Kidney (tissue), 14 donors: ENCODE results near the gene PJVK. TPM values are rescaled to one million over a fixed set of nuclear protein-coding genes. Genes with fewer than 3 reads are reported as not detected.

Source experiments
- DNase-seq, 5 donors: peaks; one replicate each; pipeline ENCODE4 v3.0.0-alpha.2; 2013 to 2020
- FAIRE-seq: peaks from 2 replicates; lab custom pipeline; 2012; peaks lifted over from hg19 to GRCh38; lab: Jason Lieb, UNC
- H3K27ac ChIP-seq, 2 donors: one replicate each; pipeline ENCODE4 v1.7.0; 2013; ENCODE audit warnings: low read depth in 2 of 2, low read length in 2 of 2, inconsistent platforms in 1 of 2
- H3K27me3 ChIP-seq: one replicate; pipeline ENCODE4 v1.7.1; 2013; ENCODE audit warnings: low read length, inconsistent platforms; ENCODE audit not compliant: control insufficient read depth, insufficient read depth
- H3K36me3 ChIP-seq, 3 donors: one replicate each; pipeline versions ENCODE4 v1.7.0 to v1.7.1; 2013; ENCODE audit warnings: low read length in 3 of 3, control low read depth in 1 of 3, inconsistent platforms in 1 of 3; ENCODE audit not compliant: insufficient read depth in 3 of 3, control insufficient read depth in 2 of 3
- H3K4me1 ChIP-seq, 3 donors: one replicate each; pipeline versions ENCODE4 v1.7.0 to v1.7.1; 2013; ENCODE audit warnings: low read length in 3 of 3, inconsistent platforms in 1 of 3, low read depth in 1 of 3; ENCODE audit not compliant: control insufficient read depth in 2 of 3, insufficient read depth in 2 of 3
- H3K4me3 ChIP-seq, 3 donors: one replicate each; pipeline versions ENCODE4 v1.7.0 to v1.8.1; 2013; ENCODE audit warnings: low read length in 3 of 3, control low read depth in 1 of 3, inconsistent platforms in 1 of 3
- H3K9ac ChIP-seq, 3 donors: one replicate each; pipeline versions ENCODE4 v1.7.0 to v1.7.1; 2013; ENCODE audit warnings: low read length in 3 of 3, control low read depth in 1 of 3, inconsistent platforms in 1 of 3
- H3K9me3 ChIP-seq, 3 donors: one replicate each; pipeline versions ENCODE4 v1.7.0 to v1.7.1; 2013; ENCODE audit warnings: low read length in 3 of 3, control low read depth in 1 of 3, inconsistent platforms in 1 of 3; ENCODE audit not compliant: control insufficient read depth in 2 of 3, insufficient read depth in 1 of 3
- intact Hi-C: fragments of 100-400 bp; cut with DNase I; formaldehyde crosslinking; loops from one replicate; pipeline ENCODE4 v1.11.1; 2022
- polyA plus RNA-seq: library from polyadenylated mRNA; stranded (reverse); fragments of 350-450 nt; fragmentation: Illumina TruSeq; extraction: RNeasy Lipid Tissue Mini Kit (QIAGEN cat#74804); gene quantifications from one replicate; pipeline ENCODE4 v1.2.3, GENCODE V29; 2014; ENCODE audit warnings: low read depth, low replicate concordance; ENCODE audit not compliant: insufficient read depth
- total RNA-seq: library from RNA; stranded (reverse); fragmentation: NEBNext Ultra II Directional; extraction: Animal tissue kit (Norgen Biotek cat#: 25700); gene quantifications from one replicate; pipeline ENCODE4 v1.2.1, GENCODE V29; 2021
- TF ChIP-seq, protein P1 (sequence below): IDR thresholded peaks from 3 replicates; pipeline ENCODE4 v1.5.1; 2012; ENCODE audit warnings: mild to moderate bottlenecking, moderate library complexity, borderline replicate concordance; ENCODE audit not compliant: insufficient read depth; ENCODE audit errors: extremely low read depth
- donor health status: control.
- donor health status: control.
- donor health status: control.
- donor health status: control.
- donor health status: control.
- donor health status: DM: yes; HTN: yes; CAD: no.
- donor health status: Normal renal cell carcinoma (clear cell type).

The PJVK gene
- total and polyA plus RNA-seq, 2 donors from 2014 or later = 4.3 to 6.2 TPM

DNA sequence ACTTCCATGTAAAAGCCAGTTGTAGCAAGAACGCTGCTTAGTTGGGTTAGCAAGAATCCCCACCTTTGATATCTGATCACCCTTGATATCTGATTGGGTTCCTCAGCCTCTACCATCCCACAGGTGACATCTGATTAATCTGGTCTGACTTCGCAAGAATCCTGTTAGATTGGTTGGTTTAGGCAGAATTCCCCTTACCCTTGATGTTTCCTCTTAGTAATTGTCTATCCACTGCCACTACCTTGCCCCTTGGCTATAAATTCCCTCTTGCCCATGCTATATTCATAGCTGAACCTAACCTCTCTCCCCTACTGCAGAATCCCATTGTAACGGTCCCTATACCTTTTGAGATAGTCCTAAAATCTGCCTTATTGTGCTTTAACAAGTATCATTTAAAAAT is 33.3 kb upstream of the PJVK start:
- Histone ChIP-seq H3K4me1 (peaks cover 0 to 5% (median 0%) of the 10 kb centered on the region in 3 donors), H3K36me3 (no peaks in the 10 kb centered on the region), H3K9ac (no peak overlapping the region), H3K9me3 (no peaks in the 10 kb centered on the region), H3K27ac (no peak overlapping the region), H3K27me3 (no peaks in the 10 kb centered on the region), H3K4me3 (no peak overlapping the region)
- intact Hi-C loops = no loop called here
- TF ChIP-seq, protein P1, sequence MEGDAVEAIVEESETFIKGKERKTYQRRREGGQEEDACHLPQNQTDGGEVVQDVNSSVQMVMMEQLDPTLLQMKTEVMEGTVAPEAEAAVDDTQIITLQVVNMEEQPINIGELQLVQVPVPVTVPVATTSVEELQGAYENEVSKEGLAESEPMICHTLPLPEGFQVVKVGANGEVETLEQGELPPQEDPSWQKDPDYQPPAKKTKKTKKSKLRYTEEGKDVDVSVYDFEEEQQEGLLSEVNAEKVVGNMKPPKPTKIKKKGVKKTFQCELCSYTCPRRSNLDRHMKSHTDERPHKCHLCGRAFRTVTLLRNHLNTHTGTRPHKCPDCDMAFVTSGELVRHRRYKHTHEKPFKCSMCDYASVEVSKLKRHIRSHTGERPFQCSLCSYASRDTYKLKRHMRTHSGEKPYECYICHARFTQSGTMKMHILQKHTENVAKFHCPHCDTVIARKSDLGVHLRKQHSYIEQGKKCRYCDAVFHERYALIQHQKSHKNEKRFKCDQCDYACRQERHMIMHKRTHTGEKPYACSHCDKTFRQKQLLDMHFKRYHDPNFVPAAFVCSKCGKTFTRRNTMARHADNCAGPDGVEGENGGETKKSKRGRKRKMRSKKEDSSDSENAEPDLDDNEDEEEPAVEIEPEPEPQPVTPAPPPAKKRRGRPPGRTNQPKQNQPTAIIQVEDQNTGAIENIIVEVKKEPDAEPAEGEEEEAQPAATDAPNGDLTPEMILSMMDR = no peak
- FAIRE-seq (no peak), DNase-seq (no peak)

DNA sequence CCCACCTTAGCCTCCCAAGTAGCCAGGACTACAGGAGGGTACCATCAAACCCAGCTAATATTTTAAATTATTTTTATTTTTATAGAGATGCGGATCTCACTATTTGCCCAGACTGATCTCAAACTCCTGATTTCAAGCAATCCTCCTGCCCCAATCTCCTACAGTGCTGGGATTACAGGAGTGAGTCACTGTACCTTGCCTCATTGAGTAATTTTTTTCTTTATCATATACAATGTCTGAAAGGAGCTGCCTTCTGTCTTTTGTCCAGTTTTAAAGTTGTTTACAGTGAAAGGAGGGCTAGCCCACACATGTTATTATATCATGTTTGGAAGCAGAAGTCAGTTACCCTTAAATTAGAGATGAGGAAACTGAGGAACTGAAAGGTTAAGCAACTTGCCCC is 32.8 kb upstream of the PJVK start:
- no peak overlapping the region for H3K4me3 ChIP-seq
- intact Hi-C loops = no loop called here
- no peak for DNase-seq

DNA sequence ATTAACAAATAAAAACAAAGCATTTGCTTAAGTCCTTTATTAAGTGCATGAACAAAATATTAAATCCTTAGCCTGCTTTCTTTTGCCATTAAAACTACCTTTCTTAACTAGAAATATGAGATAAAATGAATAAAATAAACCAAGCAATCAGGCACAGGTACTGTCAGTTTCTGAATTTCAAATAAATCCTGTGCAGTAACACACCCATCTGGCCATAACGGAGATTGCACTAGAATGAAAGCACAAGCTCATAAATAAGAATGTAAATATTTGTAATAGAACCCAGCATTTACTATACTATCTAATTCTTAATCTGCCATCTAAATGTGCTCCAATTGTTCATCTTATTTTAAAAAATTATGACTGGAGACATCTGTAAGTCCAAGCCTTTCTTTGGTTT is 32.1 kb upstream of the PJVK start:
- Histone ChIP-seq H3K36me3 (no peaks in the 10 kb centered on the region), H3K9me3 (no peaks in the 10 kb centered on the region), H3K4me1 (peaks cover 0 to 5% (median 0%) of the 10 kb centered on the region in 3 donors), H3K4me3 (no peak overlapping the region), H3K27me3 (no peaks in the 10 kb centered on the region), H3K9ac (no peak overlapping the region), H3K27ac (no peak overlapping the region)
- TF ChIP-seq, protein P1 = no peak
- DNase-seq (peak in 2 of 5 donors; percentile 14 to 24), FAIRE-seq (no peak)
- intact Hi-C loops = no loop called here

More for the DNA sequence above, 32.8 kb upstream of the PJVK start:
- Histone ChIP-seq H3K4me1 (peaks cover 0 to 5% (median 0%) of the 10 kb centered on the region in 3 donors), H3K9me3 (no peaks in the 10 kb centered on the region), H3K9ac (no peak overlapping the region), H3K36me3 (no peaks in the 10 kb centered on the region), H3K27me3 (no peaks in the 10 kb centered on the region), H3K27ac (no peak overlapping the region)
- TF ChIP-seq, protein P1 = no peak
- FAIRE-seq = no peak

DNA sequence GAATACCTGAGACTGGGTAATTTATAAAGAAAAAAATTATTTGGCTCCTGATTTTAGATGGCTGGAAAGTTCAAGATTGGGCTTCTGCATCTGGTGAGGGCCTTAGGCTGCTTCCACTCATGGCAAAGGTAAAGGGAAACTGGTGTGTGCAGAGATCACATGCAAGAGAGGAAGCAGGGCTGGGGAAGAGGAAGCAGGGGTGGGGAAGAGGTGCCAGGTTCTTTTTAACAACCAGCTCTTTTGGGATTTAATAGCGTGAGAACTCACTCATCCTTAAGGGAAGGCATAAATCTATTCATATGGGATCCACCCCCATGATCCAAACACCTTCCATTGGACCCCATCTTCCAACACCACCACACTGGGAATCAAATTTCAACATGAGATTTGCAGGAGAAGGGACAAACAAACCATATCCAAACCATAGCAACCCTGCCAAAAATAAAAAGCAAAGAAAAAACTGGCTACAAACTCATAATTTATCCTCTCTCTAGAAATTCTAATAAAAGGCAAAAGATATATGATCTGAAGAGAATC is 30.6 kb upstream of the PJVK start:
- H3K9ac ChIP-seq = no peak overlapping the region
- TF ChIP-seq, protein P1 = no peak
- H3K9me3 ChIP-seq = peaks cover 0 to 4% (median 0%) of the 10 kb centered on the region in 3 donors
- DNase-seq (peak in 2 of 5 donors; percentile 35 to 44), FAIRE-seq (no peak)
- intact Hi-C loops = no loop called here
- H3K4me3 ChIP-seq = no peak overlapping the region
- no peak overlapping the region for H3K27ac ChIP-seq
- H3K4me1 ChIP-seq = no peaks in the 10 kb centered on the region
- no peaks in the 10 kb centered on the region for H3K36me3 ChIP-seq
- H3K27me3 ChIP-seq = no peaks in the 10 kb centered on the region
